Stomach (tissue), 9 donors: Measurements from ENCODE around the gene FTH1. TPM values are rescaled to one million over a fixed set of nuclear protein-coding genes. Genes with fewer than 3 reads are reported as not detected.
A peak's percentile ranks its signal among the peaks of the same experiment; 100 is the strongest.
"Not testable (repeated sequence)": the region's sequence is repeated elsewhere in the genome, so short reads cannot be mapped to it uniquely, and the experiment has no call there.

Source experiments
- DNase-seq, 2 donors: peaks; one replicate each; pipeline versions ENCODE4 v3.0.0 to v3.0.0-alpha.2; 2013 to 2019
- H3K27ac ChIP-seq, 5 donors: fragments of 200-600 bp in 4 of 5; sonication (generic) in 4 of 5; one replicate each; pipeline ENCODE4 v1.5.1; 2013 to 2019; ENCODE audit warnings: mild to moderate bottlenecking in 1 of 5, moderate library complexity in 1 of 5
- H3K27me3 ChIP-seq, 3 donors: fragments of 200-600 bp; sonication (generic); one replicate each; pipeline ENCODE4 v1.5.1; 2017 to 2019; ENCODE audit warnings: mixed run types in 1 of 3
- H3K36me3 ChIP-seq, 4 donors: fragments of 200-600 bp; sonication (generic); 1 replicate in 3 of 4; 2 replicates in 1 of 4; pipeline ENCODE4 v1.5.1; 2016 to 2019
- H3K4me1 ChIP-seq, 4 donors: fragments of 200-600 bp; sonication (generic); one replicate each; pipeline ENCODE4 v1.5.1; 2016 to 2019
- H3K4me3 ChIP-seq, 4 donors: fragments of 200-600 bp; sonication (generic) in 3 of 4; one replicate each; pipeline ENCODE4 v1.5.1; 2016 to 2019; ENCODE audit warnings: mild to moderate bottlenecking in 1 of 4
- H3K9me3 ChIP-seq, 4 donors: fragments of 200-600 bp; sonication (generic); one replicate each; pipeline ENCODE4 v1.5.1; 2016 to 2019
- CTCF ChIP-seq, 7 experiments: fragments of 450-650 bp in 4 of 7; fragments of 200-600 bp in 3 of 7; sonication (generic) in 3 of 7; IDR thresholded peaks; one replicate each; pipeline ENCODE4 v1.5.1; 2016 to 2019; ENCODE audit warnings: antibody characterized with exemption in 7 of 7, control low read depth in 2 of 7, mild to moderate bottlenecking in 1 of 7
- EP300 ChIP-seq: sonication (generic); formaldehyde crosslinking; IDR thresholded peaks from one replicate; pipeline ENCODE4 v1.6.1; 2017; ENCODE audit warnings: antibody characterized with exemption
- POLR2A ChIP-seq, 4 donors: fragments of 450-650 bp; IDR thresholded peaks; one replicate each; pipeline ENCODE4 v1.6.1; 2016; ENCODE audit warnings: antibody characterized with exemption in 4 of 4, control low read depth in 2 of 4, mild to moderate bottlenecking in 1 of 4, moderate library complexity in 1 of 4
- POLR2AphosphoS5 ChIP-seq, 3 donors: sonication (generic); formaldehyde crosslinking; IDR thresholded peaks; one replicate each; pipeline ENCODE4 v1.6.1; 2016; ENCODE audit warnings: antibody characterized with exemption in 3 of 3
- WGBS, 5 donors: extraction: QIAGEN DNeasy Blood & Tissue Kit in 3 of 5; methylation state at CpG; one replicate each; pipeline versions ENCODE4 v1.1.5 to v1.1.7; 2013 to 2018; 5-methylcytosine and 5-hydroxymethylcytosine counted together
- intact Hi-C: fragments of 100-400 bp; cut with DNase I; formaldehyde crosslinking; loops from one replicate; pipeline ENCODE4 v1.15.1; 2023; ENCODE audit warnings: low total_unique reads
- polyA plus RNA-seq, 3 donors: library from polyadenylated mRNA; stranded (reverse); fragments of 200-250 nt; gene quantifications; one replicate each; pipeline ENCODE4 v1.2.3, GENCODE V29; 2013
- total RNA-seq, 5 donors: library from RNA; depleted of rRNA; stranded (reverse); fragments of >200 nt; gene quantifications; one replicate each; pipeline versions ENCODE4 v1.1.0 to v1.2.3, GENCODE V29; 2014 to 2016
- donor health status: healthy with polysubstance abuse.
- donor health status: Bipolar disorder and iron deficiency.
- donor health status: healthy.

FTH1 gene
- total and polyA plus RNA-seq, 8 donors = 703 to 8,523 (median 2,035) TPM

- H3K27me3 ChIP-seq = no peaks in the 10 kb centered on the region
- DNase-seq = no peak
- H3K27ac ChIP-seq = no peak overlapping the region
- 83 to 95% (median 92%) methylated on average over 4 of the region's 4 CpGs for WGBS, 5 donors
- H3K9me3 ChIP-seq = no peaks in the 10 kb centered on the region
- no peaks in the 10 kb centered on the region for H3K36me3 ChIP-seq
- TF ChIP-seq POLR2A (IDR thresholded peaks at IDR 0.05) (no peak), CTCF (IDR thresholded peaks at IDR 0.05) (no peak), POLR2AphosphoS5 (IDR thresholded peaks at IDR 0.05) (no peak), EP300 (no peak)
- peaks cover 0 to 3% (median 0%) of the 10 kb centered on the region in 4 donors for H3K4me1 ChIP-seq
- intact Hi-C loops = no loop called here
- no peak overlapping the region for H3K4me3 ChIP-seq
Measured at GRCh38 chr11:62010935-62011528, 43.6 kb upstream of the FTH1 start.

DNA sequence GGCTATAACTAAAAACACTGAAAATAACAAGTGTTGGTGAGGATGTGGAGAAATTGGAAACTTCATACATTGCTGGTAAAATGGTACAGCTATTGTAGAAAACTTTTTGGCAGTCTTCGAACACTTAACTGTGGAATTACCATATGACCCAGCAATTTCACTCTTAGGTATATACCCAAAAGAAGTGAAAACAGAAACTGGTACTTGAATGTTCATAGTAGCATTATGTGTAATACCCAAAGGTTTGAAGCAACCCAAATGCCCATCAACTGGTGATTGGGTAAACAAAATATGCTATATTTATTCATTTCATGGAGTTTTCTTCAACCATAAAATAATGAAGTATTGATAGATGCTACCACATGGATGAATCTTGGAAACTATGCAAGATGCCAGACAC lies 40.8 kb upstream of the FTH1 start:
- Histone ChIP-seq H3K4me1 (peaks cover 0 to 6% (median 0%) of the 10 kb centered on the region in 4 donors), H3K4me3 (no peak overlapping the region), H3K27ac (no peak overlapping the region), H3K36me3 (no peaks in the 10 kb centered on the region), H3K27me3 (no peaks in the 10 kb centered on the region), H3K9me3 (no peaks in the 10 kb centered on the region)
- TF ChIP-seq EP300 (no peak), CTCF (IDR thresholded peaks at IDR 0.05) (no peak), POLR2AphosphoS5 (IDR thresholded peaks at IDR 0.05) (no peak), POLR2A (IDR thresholded peaks at IDR 0.05) (no peak)
- no peak for DNase-seq
- WGBS, 5 donors = 90 to 95% (median 91%) methylated on average over 1 of the region's 1 CpG
- intact Hi-C loops = no loop called here

DNA sequence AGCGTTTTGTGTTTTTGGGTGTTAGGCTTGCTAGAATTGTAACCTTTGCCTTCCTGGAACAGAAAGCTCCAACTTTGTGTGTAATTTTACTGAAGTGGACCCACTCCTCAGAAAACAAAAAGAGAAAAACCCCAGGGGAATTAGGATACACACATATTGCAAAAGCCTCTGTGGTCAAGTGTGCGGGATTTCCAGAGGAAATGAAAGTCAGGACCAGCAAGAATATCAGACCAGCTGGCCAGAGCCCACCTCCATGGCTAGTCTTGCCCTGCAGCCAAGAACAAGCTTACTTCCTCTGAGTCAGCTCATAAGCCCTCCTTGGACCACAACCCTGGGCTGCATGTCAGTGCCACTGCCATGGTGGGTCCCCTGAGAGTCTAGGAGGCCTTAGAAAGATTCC lies 37.0 kb upstream of the FTH1 start:
- TF ChIP-seq EP300 (no peak), POLR2AphosphoS5 (IDR thresholded peaks at IDR 0.05) (no peak), CTCF (IDR thresholded peaks at IDR 0.05) (no peak), POLR2A (IDR thresholded peaks at IDR 0.05) (no peak)
- Histone ChIP-seq H3K36me3 (peaks cover 0 to 3% (median 0%) of the 10 kb centered on the region in 4 donors), H3K4me3 (no peak overlapping the region), H3K27me3 (no peaks in the 10 kb centered on the region), H3K9me3 (peaks cover 0 to 6% (median 3%) of the 10 kb centered on the region in 4 donors), H3K4me1 (peaks cover 0 to 10% (median 5%) of the 10 kb centered on the region in 4 donors), H3K27ac (peak overlapping the region in 1 of 5 donors; percentile 10)
- WGBS, 5 donors = 53 to 70% (median 58%) methylated on average over 2 of the region's 2 CpGs
- intact Hi-C loops = no loop called here
- DNase-seq = peak in 1 of 2 donors; percentile 29

DNA sequence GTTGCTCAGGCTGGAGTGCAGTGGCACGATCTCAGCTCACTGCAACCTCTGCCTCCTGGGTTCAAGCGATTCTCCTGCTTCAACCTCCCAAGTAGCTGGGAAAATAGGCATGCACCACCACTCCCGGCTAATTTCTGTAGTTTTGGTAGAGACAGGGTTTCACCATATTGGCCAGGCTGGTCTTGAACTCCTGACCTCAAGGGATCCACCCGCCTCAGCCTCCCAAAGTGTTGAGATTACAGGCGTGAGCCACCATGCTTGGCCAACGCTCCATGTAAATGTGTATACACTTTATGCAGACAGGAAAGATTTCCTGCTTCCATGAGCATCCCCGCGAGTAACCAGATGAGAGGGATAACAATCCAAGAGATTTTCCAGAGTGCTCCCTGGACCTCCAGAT lies 34.8 kb upstream of the FTH1 start:
- WGBS, 5 donors = 91 to 97% (median 92%) methylated on average over 8 of the region's 8 CpGs
- intact Hi-C loops = not testable (repeated sequence)
- peaks cover 0 to 10% (median 5%) of the 10 kb centered on the region in 4 donors for H3K4me1 ChIP-seq

More for the DNA sequence above, 34.8 kb upstream of the FTH1 start:
- H3K27me3 ChIP-seq, H3K4me3 ChIP-seq, H3K36me3 ChIP-seq, DNase-seq: not testable (repeated sequence)
- peaks cover 0 to 16% (median 5%) of the 10 kb centered on the region in 4 donors for H3K9me3 ChIP-seq
- H3K27ac ChIP-seq = peak overlapping the region in 1 of 5 donors; percentile 27
